SK-N-SH treated with all-trans-retinoic acid at 6 μM for 48 hours (cell line): ENCODE results near the gene B4GALT6.

ENCODE experiments used
- ARNTL ChIP-seq: fragments of 450-650 bp; formaldehyde crosslinking; IDR thresholded peaks from 2 replicates; pipeline ENCODE4 v1.5.0; 2020; ENCODE audit warnings: low read depth, mild to moderate bottlenecking, moderate library complexity, borderline replicate concordance
- CSDC2 ChIP-seq: fragments of 250-450 bp; sonication (Bioruptor Pico); IDR thresholded peaks from 2 replicates; pipeline ENCODE4 v1.5.0; 2020; ENCODE audit warnings: mild to moderate bottlenecking, moderate library complexity
- ESRRG ChIP-seq: fragments of 250-450 bp; sonication (Bioruptor Pico); IDR thresholded peaks from 2 replicates; pipeline ENCODE4 v1.6.1; 2021; ENCODE audit warnings: mild to moderate bottlenecking
- GLIS3 ChIP-seq: fragments of 250-450 bp; sonication (Bioruptor Pico); IDR thresholded peaks from 2 replicates; pipeline ENCODE4 v1.5.0; 2020; ENCODE audit warnings: mild to moderate bottlenecking, moderate library complexity
- ISL1 ChIP-seq: fragments of 250-450 bp; sonication (Bioruptor Pico); IDR thresholded peaks from 2 replicates; pipeline ENCODE4 v2.1.2; 2022; ENCODE audit warnings: mild to moderate bottlenecking, moderate library complexity
- RARB ChIP-seq: fragments of 250-450 bp; sonication (Bioruptor Pico); IDR thresholded peaks from 2 replicates; pipeline ENCODE4 v1.8.0; 2021; ENCODE audit warnings: mild to moderate bottlenecking, moderate library complexity
- TOX ChIP-seq: fragments of 250-450 bp; sonication (Bioruptor Pico); IDR thresholded peaks from 2 replicates; pipeline ENCODE4 v1.8.0; 2021; ENCODE audit warnings: mild to moderate bottlenecking, moderate library complexity, borderline replicate concordance
- ZC3H10 ChIP-seq: fragments of 250-450 bp; sonication (Bioruptor Pico); IDR thresholded peaks from 2 replicates; pipeline ENCODE4 v1.5.1; 2021; ENCODE audit warnings: mild to moderate bottlenecking, moderate library complexity
- ZFP3 ChIP-seq: fragments of 250-450 bp; sonication (Bioruptor Pico); IDR thresholded peaks from 2 replicates; pipeline ENCODE4 v1.5.0; 2020; ENCODE audit warnings: mild to moderate bottlenecking, moderate library complexity
- ZNF565 ChIP-seq: fragments of 450-650 bp; formaldehyde crosslinking; conservative IDR thresholded peaks from 2 replicates; pipeline ENCODE4 v1.5.0; 2020; ENCODE audit warnings: low read depth, mild to moderate bottlenecking, moderate library complexity
- ZNF70 ChIP-seq: fragments of 450-650 bp; formaldehyde crosslinking; IDR thresholded peaks from 2 replicates; pipeline ENCODE4 v1.5.0; 2020; ENCODE audit warnings: mild to moderate bottlenecking, moderate library complexity
- TF ChIP-seq, protein P1 (sequence below): fragments of 250-450 bp; sonication (Bioruptor Pico); IDR thresholded peaks from 2 replicates; pipeline ENCODE4 v1.8.0; 2020; ENCODE audit warnings: mild to moderate bottlenecking, moderate library complexity, borderline replicate concordance
- TF ChIP-seq, protein P2 (sequence below): fragments of 250-450 bp; sonication (Bioruptor Pico); IDR thresholded peaks from 2 replicates; pipeline ENCODE4 v1.5.1; 2020; ENCODE audit warnings: low read depth, mild to moderate bottlenecking, moderate library complexity
- TF ChIP-seq, protein P3 (sequence below): fragments of 250-450 bp; sonication (Bioruptor Pico); IDR thresholded peaks from 2 replicates; pipeline ENCODE4 v1.5.0; 2020; ENCODE audit warnings: mild to moderate bottlenecking, moderate library complexity

DNA sequence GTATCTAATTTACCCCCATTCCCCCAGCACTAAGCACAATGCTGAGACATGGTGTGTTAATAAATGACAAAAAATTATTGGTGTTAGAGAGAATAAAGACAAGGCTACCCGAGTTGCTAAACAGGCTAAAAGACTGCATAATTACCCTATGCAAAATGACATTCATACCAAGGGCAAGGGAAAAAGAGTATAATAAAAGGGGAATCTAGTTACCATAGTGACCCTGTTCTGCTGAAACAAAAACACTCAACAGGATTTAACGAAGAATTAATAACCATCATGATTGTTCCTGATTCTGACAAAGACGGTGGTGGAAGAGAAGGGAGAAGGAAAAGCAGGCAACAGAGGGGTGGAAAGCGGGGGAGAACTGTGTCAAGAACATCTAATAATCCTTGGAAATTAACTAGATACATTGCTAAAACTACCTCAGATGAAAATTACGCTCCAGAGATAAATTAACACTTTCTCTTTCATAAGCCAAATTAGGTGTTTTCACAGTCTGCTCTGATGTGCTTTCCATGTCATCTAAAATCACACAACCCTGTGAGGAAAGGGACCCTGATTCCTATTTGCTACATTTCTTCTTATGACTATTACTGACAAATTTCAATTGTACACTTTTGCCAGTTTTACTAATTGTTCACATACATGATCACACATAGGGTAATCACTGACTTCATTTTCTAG, 67.2 kb downstream of the B4GALT6 start:
- TF ChIP-seq, protein P1, sequence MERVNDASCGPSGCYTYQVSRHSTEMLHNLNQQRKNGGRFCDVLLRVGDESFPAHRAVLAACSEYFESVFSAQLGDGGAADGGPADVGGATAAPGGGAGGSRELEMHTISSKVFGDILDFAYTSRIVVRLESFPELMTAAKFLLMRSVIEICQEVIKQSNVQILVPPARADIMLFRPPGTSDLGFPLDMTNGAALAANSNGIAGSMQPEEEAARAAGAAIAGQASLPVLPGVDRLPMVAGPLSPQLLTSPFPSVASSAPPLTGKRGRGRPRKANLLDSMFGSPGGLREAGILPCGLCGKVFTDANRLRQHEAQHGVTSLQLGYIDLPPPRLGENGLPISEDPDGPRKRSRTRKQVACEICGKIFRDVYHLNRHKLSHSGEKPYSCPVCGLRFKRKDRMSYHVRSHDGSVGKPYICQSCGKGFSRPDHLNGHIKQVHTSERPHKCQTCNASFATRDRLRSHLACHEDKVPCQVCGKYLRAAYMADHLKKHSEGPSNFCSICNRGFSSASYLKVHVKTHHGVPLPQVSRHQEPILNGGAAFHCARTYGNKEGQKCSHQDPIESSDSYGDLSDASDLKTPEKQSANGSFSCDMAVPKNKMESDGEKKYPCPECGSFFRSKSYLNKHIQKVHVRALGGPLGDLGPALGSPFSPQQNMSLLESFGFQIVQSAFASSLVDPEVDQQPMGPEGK (CRISPR knock-in tag) = no peak
- TF ChIP-seq RARB (CRISPR knock-in tag) (no peak), TOX (CRISPR knock-in tag) (no peak), ISL1 (CRISPR knock-in tag) (no peak), ZFP3 (CRISPR knock-in tag) (no peak), GLIS3 (CRISPR knock-in tag) (no peak), ZC3H10 (CRISPR knock-in tag) (no peak), ESRRG (no peak), ARNTL (CRISPR knock-in tag) (no peak), CSDC2 (no peak), ZNF565 (CRISPR knock-in tag) (no peak), ZNF70 (no peak)
- TF ChIP-seq, protein P2, sequence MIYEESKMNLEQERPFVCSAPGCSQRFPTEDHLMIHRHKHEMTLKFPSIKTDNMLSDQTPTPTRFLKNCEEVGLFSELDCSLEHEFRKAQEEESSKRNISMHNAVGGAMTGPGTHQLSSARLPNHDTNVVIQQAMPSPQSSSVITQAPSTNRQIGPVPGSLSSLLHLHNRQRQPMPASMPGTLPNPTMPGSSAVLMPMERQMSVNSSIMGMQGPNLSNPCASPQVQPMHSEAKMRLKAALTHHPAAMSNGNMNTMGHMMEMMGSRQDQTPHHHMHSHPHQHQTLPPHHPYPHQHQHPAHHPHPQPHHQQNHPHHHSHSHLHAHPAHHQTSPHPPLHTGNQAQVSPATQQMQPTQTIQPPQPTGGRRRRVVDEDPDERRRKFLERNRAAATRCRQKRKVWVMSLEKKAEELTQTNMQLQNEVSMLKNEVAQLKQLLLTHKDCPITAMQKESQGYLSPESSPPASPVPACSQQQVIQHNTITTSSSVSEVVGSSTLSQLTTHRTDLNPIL (CRISPR knock-in tag) = no peak
- TF ChIP-seq, protein P3, sequence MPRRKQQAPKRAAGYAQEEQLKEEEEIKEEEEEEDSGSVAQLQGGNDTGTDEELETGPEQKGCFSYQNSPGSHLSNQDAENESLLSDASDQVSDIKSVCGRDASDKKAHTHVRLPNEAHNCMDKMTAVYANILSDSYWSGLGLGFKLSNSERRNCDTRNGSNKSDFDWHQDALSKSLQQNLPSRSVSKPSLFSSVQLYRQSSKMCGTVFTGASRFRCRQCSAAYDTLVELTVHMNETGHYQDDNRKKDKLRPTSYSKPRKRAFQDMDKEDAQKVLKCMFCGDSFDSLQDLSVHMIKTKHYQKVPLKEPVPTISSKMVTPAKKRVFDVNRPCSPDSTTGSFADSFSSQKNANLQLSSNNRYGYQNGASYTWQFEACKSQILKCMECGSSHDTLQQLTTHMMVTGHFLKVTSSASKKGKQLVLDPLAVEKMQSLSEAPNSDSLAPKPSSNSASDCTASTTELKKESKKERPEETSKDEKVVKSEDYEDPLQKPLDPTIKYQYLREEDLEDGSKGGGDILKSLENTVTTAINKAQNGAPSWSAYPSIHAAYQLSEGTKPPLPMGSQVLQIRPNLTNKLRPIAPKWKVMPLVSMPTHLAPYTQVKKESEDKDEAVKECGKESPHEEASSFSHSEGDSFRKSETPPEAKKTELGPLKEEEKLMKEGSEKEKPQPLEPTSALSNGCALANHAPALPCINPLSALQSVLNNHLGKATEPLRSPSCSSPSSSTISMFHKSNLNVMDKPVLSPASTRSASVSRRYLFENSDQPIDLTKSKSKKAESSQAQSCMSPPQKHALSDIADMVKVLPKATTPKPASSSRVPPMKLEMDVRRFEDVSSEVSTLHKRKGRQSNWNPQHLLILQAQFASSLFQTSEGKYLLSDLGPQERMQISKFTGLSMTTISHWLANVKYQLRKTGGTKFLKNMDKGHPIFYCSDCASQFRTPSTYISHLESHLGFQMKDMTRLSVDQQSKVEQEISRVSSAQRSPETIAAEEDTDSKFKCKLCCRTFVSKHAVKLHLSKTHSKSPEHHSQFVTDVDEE (CRISPR knock-in tag) = no peak
